Prostate gland (tissue), 2 donors: ENCODE results near the gene TMEM81. TPM values are rescaled to one million over a fixed set of nuclear protein-coding genes. Genes with fewer than 3 reads are reported as not detected.

Source experiments
- DNase-seq: peaks from one replicate; pipeline ENCODE4 v3.0.0-alpha.2; 2019; ENCODE audit warnings: low spot score
- H3K27ac ChIP-seq, 2 donors: fragments of 200-600 bp; sonication (generic); 2 replicates each; pipeline ENCODE4 v1.5.1; 2017 to 2019
- H3K27me3 ChIP-seq: fragments of 200-600 bp; sonication (generic); replicated peaks from 2 replicates; pipeline ENCODE4 v1.5.1; 2019; ENCODE audit not compliant: insufficient read depth
- H3K36me3 ChIP-seq, 2 donors: fragments of 200-600 bp; sonication (generic); 1 replicate in 1 of 2; 2 replicates in 1 of 2; pipeline versions ENCODE4 v1.5.1 to v1.8.1; 2017 to 2019
- H3K4me1 ChIP-seq: fragments of 200-600 bp; sonication (generic); replicated peaks from 2 replicates; pipeline ENCODE4 v1.5.1; 2019
- H3K4me3 ChIP-seq, 2 donors: fragments of 200-600 bp; sonication (generic); 2 replicates each; pipeline ENCODE4 v1.5.1; 2017 to 2019
- H3K9me3 ChIP-seq: fragments of 200-600 bp; sonication (generic); 2 replicates; pipeline ENCODE4 v1.5.1; 2017
- POLR2A ChIP-seq: fragments of 450-650 bp; IDR thresholded peaks from one replicate; pipeline ENCODE4 v1.6.1; 2016; ENCODE audit warnings: antibody characterized with exemption, mild to moderate bottlenecking
- POLR2AphosphoS5 ChIP-seq: sonication (generic); formaldehyde crosslinking; IDR thresholded peaks from one replicate; pipeline ENCODE4 v1.6.1; 2017; ENCODE audit warnings: antibody characterized with exemption
- WGBS: methylation state at CpG from one replicate; pipeline ENCODE4 v1.1.5; 2018; 5-methylcytosine and 5-hydroxymethylcytosine counted together
- intact Hi-C: fragments of 100-400 bp; cut with DNase I; formaldehyde crosslinking; loops from one replicate; pipeline ENCODE4 v1.14.2; 2022
- total RNA-seq, 2 donors: library from RNA; depleted of rRNA; stranded (reverse); fragments of >200 nt; gene quantifications; one replicate each; pipeline ENCODE4 v1.1.0, GENCODE V29; 2016
- TF ChIP-seq, protein P1 (sequence below), 4 experiments: fragments of 200-600 bp in 2 of 4; fragments of 450-650 bp in 2 of 4; sonication (generic) in 2 of 4; IDR thresholded peaks; 1 replicate in 3 of 4; 2 replicates in 1 of 4; pipeline ENCODE4 v1.5.1; 2016 to 2019; ENCODE audit warnings: antibody characterized with exemption in 4 of 4, mild to moderate bottlenecking in 2 of 4, moderate library complexity in 2 of 4

TMEM81 gene
- total RNA-seq, 2 donors from 2014 or later: 0.73 to 2.2 TPM

DNA sequence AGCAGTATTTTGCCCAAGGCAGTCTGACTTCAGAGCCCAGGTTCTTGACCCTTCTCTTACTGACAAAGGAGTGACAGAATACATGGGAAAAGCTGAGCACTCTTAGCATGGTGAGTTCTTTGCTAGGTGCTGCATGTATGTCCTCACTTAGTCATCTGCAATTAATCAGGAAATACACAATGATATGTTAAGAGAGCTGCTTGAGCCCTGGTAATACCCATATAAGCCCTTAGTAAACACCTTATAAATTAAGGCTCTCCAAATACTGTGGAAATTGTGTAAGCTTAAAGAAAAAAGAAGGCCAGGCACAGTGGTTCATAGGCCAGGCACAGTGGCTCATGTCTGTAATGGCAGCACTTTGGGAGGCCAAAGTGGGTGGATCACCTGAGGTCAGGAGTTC, 14.0 kb upstream of the TMEM81 start:
- H3K4me1 ChIP-seq: no peaks in the 10 kb centered on the region
- no peaks in the 10 kb centered on the region for H3K27me3 ChIP-seq
- H3K9me3 ChIP-seq: no peaks in the 10 kb centered on the region
- H3K36me3 ChIP-seq: peaks cover 5 to 20% of the 10 kb centered on the region in 2 donors
- no peak overlapping the region for H3K27ac ChIP-seq
- TF ChIP-seq POLR2A (no peak), POLR2AphosphoS5 (no peak)
- TF ChIP-seq, protein P1, sequence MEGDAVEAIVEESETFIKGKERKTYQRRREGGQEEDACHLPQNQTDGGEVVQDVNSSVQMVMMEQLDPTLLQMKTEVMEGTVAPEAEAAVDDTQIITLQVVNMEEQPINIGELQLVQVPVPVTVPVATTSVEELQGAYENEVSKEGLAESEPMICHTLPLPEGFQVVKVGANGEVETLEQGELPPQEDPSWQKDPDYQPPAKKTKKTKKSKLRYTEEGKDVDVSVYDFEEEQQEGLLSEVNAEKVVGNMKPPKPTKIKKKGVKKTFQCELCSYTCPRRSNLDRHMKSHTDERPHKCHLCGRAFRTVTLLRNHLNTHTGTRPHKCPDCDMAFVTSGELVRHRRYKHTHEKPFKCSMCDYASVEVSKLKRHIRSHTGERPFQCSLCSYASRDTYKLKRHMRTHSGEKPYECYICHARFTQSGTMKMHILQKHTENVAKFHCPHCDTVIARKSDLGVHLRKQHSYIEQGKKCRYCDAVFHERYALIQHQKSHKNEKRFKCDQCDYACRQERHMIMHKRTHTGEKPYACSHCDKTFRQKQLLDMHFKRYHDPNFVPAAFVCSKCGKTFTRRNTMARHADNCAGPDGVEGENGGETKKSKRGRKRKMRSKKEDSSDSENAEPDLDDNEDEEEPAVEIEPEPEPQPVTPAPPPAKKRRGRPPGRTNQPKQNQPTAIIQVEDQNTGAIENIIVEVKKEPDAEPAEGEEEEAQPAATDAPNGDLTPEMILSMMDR (IDR thresholded peaks at IDR 0.05): no peak
- H3K4me3 ChIP-seq: no peak overlapping the region
- no peak for DNase-seq
- intact Hi-C loops: no loop called here

DNA sequence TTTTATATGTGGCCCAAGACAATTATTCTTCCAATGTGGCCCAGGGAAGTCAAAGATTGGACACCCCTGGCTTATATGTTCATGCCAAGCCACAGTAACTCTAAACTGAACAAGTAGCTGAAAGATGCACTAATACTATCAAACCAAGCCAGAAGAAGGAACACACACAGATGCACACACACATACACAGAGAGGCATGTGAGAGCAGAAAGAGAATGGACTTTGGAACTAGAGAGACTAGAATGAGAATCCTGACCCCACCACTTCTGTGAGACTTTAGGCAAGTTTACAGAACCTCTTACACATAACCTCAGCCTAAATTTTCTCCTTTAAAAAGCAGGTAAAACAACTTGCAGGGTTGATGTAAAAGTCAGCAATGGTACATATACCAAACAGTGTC, 11.2 kb upstream of the TMEM81 start:
- no peak overlapping the region for H3K4me3 ChIP-seq
- H3K4me1 ChIP-seq: no peaks in the 10 kb centered on the region
- no peak for DNase-seq
- H3K9me3 ChIP-seq: no peaks in the 10 kb centered on the region
- intact Hi-C loops: no loop called here
- no peaks in the 10 kb centered on the region for H3K27me3 ChIP-seq
- no peak overlapping the region for H3K27ac ChIP-seq
- TF ChIP-seq POLR2AphosphoS5: no peak
- no peak for TF ChIP-seq POLR2A
- TF ChIP-seq, protein P1 (IDR thresholded peaks at IDR 0.05): no peak
- peaks cover 3 to 10% of the 10 kb centered on the region in 2 donors for H3K36me3 ChIP-seq

DNA sequence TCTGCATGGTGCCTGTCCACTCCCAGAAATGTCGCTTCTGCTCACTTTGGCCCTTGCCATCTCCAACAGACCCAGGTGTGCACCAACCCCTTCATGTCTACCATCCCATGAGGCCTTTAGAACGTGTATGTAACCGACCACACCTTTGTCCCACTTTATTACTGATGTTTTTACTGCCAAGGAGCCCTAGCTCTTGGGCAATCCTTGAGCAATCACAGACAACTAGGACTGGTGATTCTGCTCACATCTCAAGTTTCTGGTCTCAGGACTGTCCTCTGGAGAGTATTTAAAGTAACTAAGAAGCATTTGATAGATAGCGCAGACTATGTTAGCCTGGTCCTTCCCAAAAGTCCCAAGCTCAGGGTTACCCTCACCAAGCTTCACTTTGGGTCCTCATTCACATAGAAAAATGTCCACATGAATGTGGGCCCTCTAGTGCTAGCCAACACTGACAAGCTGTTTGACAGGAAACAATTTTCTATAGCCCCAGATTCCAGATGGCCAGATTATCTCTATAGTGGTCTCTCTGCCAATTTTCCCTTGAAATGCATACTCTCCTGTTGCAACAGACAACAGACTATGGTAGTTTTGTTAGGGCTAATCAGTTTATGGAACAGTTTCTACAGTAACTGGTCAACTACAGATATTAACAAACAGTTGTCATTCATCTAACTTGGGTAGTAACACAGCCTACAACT, 6.9 kb upstream of the TMEM81 start:
- H3K27ac ChIP-seq: no peak overlapping the region
- H3K27me3 ChIP-seq: no peaks in the 10 kb centered on the region
- 77% methylated on average over 4 of the region's 4 CpGs for WGBS
- no peaks in the 10 kb centered on the region for H3K4me1 ChIP-seq
- peaks cover 0 to 4% of the 10 kb centered on the region in 2 donors for H3K36me3 ChIP-seq
- DNase-seq: no peak
- TF ChIP-seq POLR2A (no peak), POLR2AphosphoS5 (no peak)
- TF ChIP-seq, protein P1 (IDR thresholded peaks at IDR 0.05): no peak
- no peak overlapping the region for H3K4me3 ChIP-seq
- no peaks in the 10 kb centered on the region for H3K9me3 ChIP-seq
- intact Hi-C loops: no loop called here

DNA sequence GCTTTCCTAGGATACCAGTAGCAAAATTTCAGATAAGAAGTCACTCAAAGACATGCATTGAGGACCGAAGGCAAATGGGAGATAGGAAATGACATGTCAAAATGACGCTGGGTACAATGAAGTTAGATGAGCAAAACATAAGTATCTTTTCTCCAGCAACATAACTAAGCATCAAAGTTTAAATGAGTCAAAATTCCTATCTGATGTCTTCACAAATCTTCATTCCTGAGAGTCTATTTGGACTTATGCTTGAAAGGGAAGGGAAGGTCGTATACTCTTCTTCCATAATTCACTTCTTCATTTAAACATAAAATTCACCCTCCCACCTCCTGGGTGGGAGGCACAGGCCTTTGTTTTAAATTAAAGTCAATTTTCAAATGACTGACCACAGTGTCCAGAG, 4.1 kb upstream of the TMEM81 start:
- Histone ChIP-seq H3K9me3 (no peaks in the 10 kb centered on the region), H3K4me3 (no peak overlapping the region), H3K4me1 (no peaks in the 10 kb centered on the region), H3K36me3 (peaks cover 0 to 3% of the 10 kb centered on the region in 2 donors), H3K27ac (no peak overlapping the region), H3K27me3 (no peaks in the 10 kb centered on the region)
- 85% methylated on average over 3 of the region's 3 CpGs for WGBS
- intact Hi-C loops: no loop called here
- TF ChIP-seq, protein P1 (IDR thresholded peaks at IDR 0.05): no peak
- no peak for TF ChIP-seq POLR2A
- TF ChIP-seq POLR2AphosphoS5: no peak
- no peak for DNase-seq

DNA sequence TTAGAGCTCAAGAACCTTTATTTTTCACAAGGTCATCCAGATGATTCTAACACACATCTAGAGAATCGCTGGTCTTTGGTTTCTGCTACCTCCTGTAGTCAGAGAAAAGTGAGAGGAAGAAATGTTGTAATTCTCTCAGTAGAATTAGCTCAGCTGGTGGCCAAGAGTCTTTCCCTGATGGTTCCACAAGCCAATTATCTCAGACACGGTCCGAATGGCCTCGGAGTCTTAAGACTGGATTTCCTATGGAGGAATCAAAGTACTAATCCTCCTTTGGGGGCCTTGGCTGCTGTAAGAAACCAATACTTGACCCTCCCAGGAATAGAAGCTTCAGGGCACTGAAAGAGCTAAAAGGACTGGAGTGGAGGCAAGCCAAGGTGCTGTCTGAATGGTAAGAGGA, 1.8 kb downstream of the TMEM81 start:
- WGBS: 88% methylated on average over 4 of the region's 4 CpGs
- H3K27me3 ChIP-seq: no peaks in the 10 kb centered on the region
- peaks cover 0 to 3% of the 10 kb centered on the region in 2 donors for H3K36me3 ChIP-seq
- TF ChIP-seq POLR2AphosphoS5: no peak
- TF ChIP-seq, protein P1 (IDR thresholded peaks at IDR 0.05): no peak
- no peak for TF ChIP-seq POLR2A
- H3K9me3 ChIP-seq: no peaks in the 10 kb centered on the region
- intact Hi-C loops: no loop called here
- no peaks in the 10 kb centered on the region for H3K4me1 ChIP-seq
- no peak overlapping the region for H3K4me3 ChIP-seq
- DNase-seq: no peak
- no peak overlapping the region for H3K27ac ChIP-seq
